ENCODE results near the gene GALNT17. TPM values are rescaled to one million over a fixed set of nuclear protein-coding genes. Genes with fewer than 3 reads are reported as not detected.

GALNT17 gene
- total RNA-seq, 2 experiments from 2014 or later, result not detected

GRCh38 chr7:71509381-71509780, 377.4 kb downstream of the GALNT17 start:
- intact Hi-C loops (cut with DNase I, micrococcal nuclease), result no loop called here
- Histone ChIP-seq H3K27me3 (ENCODE audit: control insufficient read depth in 1 of 2, insufficient read depth in 2 of 2, low read length in 2 of 2) (no peaks in the 10 kb centered on the region), H3K27ac (ENCODE audit: low read depth in 1 of 2, low read length in 2 of 2) (no peak overlapping the region), H3K9me3 (ENCODE audit: control insufficient read depth in 1 of 2, insufficient read depth in 1 of 2, low read length in 2 of 2) (peaks cover 0 to 17% of the 10 kb centered on the region in 2 experiments), H3K36me3 (ENCODE audit: insufficient read depth, low read length) (no peaks in the 10 kb centered on the region), H3K4me3 (ENCODE audit: low read length) (no peak overlapping the region), H3K4me1 (ENCODE audit: insufficient read depth, low read length) (no peaks in the 10 kb centered on the region)
- ATAC-seq (ENCODE audit: poor library complexity) (no peak), DNase-seq (no peak)
- no peak for TF ChIP-seq CTCF (IDR thresholded peaks at IDR 0.05)
- ChIA-PET POLR2A (no interaction called here), CTCF (no interaction called here)
- Mint-ChIP-seq H3K4me3 (no peak overlapping the region), H3K4me1 (ENCODE audit: low read depth) (no peaks in the 10 kb centered on the region), H3K27ac (no peak overlapping the region), H3K27me3 (no peaks in the 10 kb centered on the region), H3K36me3 (ENCODE audit: low read depth) (no peaks in the 10 kb centered on the region), H3K9me3 (peaks cover 8% of the 10 kb centered on the region)

GRCh38 chr7:71511361-71511807, 379.4 kb downstream of the GALNT17 start:
- Mint-ChIP-seq H3K27ac (no peak overlapping the region), H3K4me1 (ENCODE audit: low read depth) (no peaks in the 10 kb centered on the region), H3K4me3 (no peak overlapping the region), H3K9me3 (peaks cover 11% of the 10 kb centered on the region), H3K36me3 (ENCODE audit: low read depth) (no peaks in the 10 kb centered on the region), H3K27me3 (no peaks in the 10 kb centered on the region)
- H3K27ac ChIP-seq (ENCODE audit: low read depth in 1 of 2, low read length in 2 of 2), result no peak overlapping the region
- no peaks in the 10 kb centered on the region for H3K36me3 ChIP-seq (ENCODE audit: insufficient read depth, low read length)
- H3K4me1 ChIP-seq (ENCODE audit: insufficient read depth, low read length), result no peaks in the 10 kb centered on the region
- CTCF ChIA-PET, result no interaction called here
- POLR2A ChIA-PET, result no interaction called here
- no peak for DNase-seq
- no peak for ATAC-seq (ENCODE audit: poor library complexity)
- H3K27me3 ChIP-seq (ENCODE audit: control insufficient read depth in 1 of 2, insufficient read depth in 2 of 2, low read length in 2 of 2), result no peaks in the 10 kb centered on the region
- no peak for TF ChIP-seq CTCF (IDR thresholded peaks at IDR 0.05)
- intact Hi-C loops (cut with DNase I, micrococcal nuclease), result no loop called here
- no peak overlapping the region for H3K4me3 ChIP-seq (ENCODE audit: low read length)
- peaks cover 0 to 11% of the 10 kb centered on the region in 2 experiments for H3K9me3 ChIP-seq (ENCODE audit: control insufficient read depth in 1 of 2, insufficient read depth in 1 of 2, low read length in 2 of 2)

DNA sequence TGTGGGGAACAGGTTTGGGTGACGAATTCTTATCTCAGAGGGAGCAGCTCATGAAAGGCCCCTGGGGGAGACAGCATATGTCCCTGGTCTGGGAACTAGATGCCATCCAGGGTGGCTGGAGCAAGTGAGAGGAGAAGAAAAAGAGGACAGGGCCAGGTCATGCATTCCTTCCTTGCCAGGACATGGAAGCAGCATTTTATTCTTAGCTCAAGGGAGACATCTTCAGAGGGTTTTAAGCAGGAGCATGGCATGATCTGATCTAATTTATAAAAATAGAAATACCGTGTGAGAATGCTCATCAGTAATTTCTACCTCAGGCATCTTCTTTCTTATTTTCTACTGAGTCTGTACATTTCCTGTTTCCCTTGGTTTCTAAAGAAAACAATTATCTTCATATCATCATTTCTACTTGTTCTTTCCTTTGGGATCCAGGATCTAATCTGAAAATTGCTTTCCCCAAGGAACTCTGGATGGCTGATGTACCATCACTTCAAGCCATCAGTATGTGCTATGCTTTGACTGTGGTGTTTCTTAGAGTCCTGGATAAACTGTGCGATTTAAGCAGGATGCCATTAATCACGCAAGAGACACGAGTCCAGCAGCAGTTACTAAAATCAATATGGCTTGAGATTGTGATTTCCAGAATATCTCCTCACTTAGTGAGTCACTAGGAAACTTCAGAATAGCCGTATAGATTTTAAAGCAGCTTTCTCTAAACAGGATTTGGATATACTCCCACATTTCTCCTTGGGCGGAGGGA, 386.2 kb downstream of the GALNT17 start:
- Histone ChIP-seq H3K27me3 (ENCODE audit: control insufficient read depth in 1 of 2, insufficient read depth in 2 of 2, low read length in 2 of 2) (no peaks in the 10 kb centered on the region), H3K9me3 (ENCODE audit: control insufficient read depth in 1 of 2, insufficient read depth in 1 of 2, low read length in 2 of 2) (peaks cover 7 to 25% of the 10 kb centered on the region in 2 experiments), H3K27ac (ENCODE audit: low read depth in 1 of 2, low read length in 2 of 2) (no peak overlapping the region), H3K36me3 (ENCODE audit: insufficient read depth, low read length) (no peaks in the 10 kb centered on the region), H3K4me3 (ENCODE audit: low read length) (no peak overlapping the region), H3K4me1 (ENCODE audit: insufficient read depth, low read length) (no peaks in the 10 kb centered on the region)
- CTCF ChIA-PET, result no interaction called here
- ATAC-seq (ENCODE audit: poor library complexity) (no peak), DNase-seq (no peak)
- H3K4me1 Mint-ChIP-seq (ENCODE audit: low read depth), result no peaks in the 10 kb centered on the region
- H3K9me3 Mint-ChIP-seq, result peaks cover 25% of the 10 kb centered on the region
- no peaks in the 10 kb centered on the region for H3K27me3 Mint-ChIP-seq
- H3K4me3 Mint-ChIP-seq, result no peak overlapping the region
- TF ChIP-seq CTCF (IDR thresholded peaks at IDR 0.05), result no peak
- POLR2A ChIA-PET, result no interaction called here
- peaks cover 3% of the 10 kb centered on the region for H3K36me3 Mint-ChIP-seq (ENCODE audit: low read depth)
- intact Hi-C loops (cut with DNase I, micrococcal nuclease), result no loop called here
- no peak overlapping the region for H3K27ac Mint-ChIP-seq
